Endodermal cell (in vitro differentiated cells): ENCODE results near the gene NEIL3. TPM values are rescaled to one million over a fixed set of nuclear protein-coding genes. Genes with fewer than 3 reads are reported as not detected.

Source experiments
- DNase-seq: peaks from one replicate; pipeline ENCODE4 v3.0.0-alpha.2; 2017
- H3K27ac ChIP-seq: 2 replicates; pipeline ENCODE4 v1.5.1; 2013; ENCODE audit warnings: mild to moderate bottlenecking, low read depth, low read length, moderate library complexity
- H3K27me3 ChIP-seq: 2 replicates; pipeline ENCODE4 v1.6.1; 2013; ENCODE audit warnings: mild to moderate bottlenecking, low read length, moderate library complexity; ENCODE audit not compliant: insufficient read depth, control insufficient read depth, poor library complexity, severe bottlenecking
- H3K36me3 ChIP-seq: 2 replicates; pipeline ENCODE4 v1.7.0; 2013; ENCODE audit warnings: mild to moderate bottlenecking, low read length, moderate library complexity; ENCODE audit not compliant: control insufficient read depth, insufficient read depth
- H3K4me1 ChIP-seq: one replicate; pipeline ENCODE4 v1.7.0; 2013; ENCODE audit warnings: low read length; ENCODE audit not compliant: control insufficient read depth, insufficient read depth
- H3K4me3 ChIP-seq: 2 replicates; pipeline ENCODE4 v1.5.1; 2013; ENCODE audit warnings: mild to moderate bottlenecking, low read length, moderate library complexity
- H3K9ac ChIP-seq: 2 replicates; pipeline ENCODE4 v1.6.1; 2013; ENCODE audit warnings: mild to moderate bottlenecking, low read length, moderate library complexity; ENCODE audit not compliant: poor library complexity, severe bottlenecking; ENCODE audit errors: extremely low read depth
- H3K9me3 ChIP-seq: 2 replicates; pipeline ENCODE4 v1.6.1; 2013; ENCODE audit warnings: mild to moderate bottlenecking, low read length, moderate library complexity; ENCODE audit not compliant: control insufficient read depth
- H3K27ac Mint-ChIP-seq: 2 replicates; pipeline ENCODE4 v1.8.0; 2020; ENCODE audit warnings: mixed read lengths
- H3K27me3 Mint-ChIP-seq: 2 replicates; pipeline ENCODE4 v1.8.0; 2021; ENCODE audit warnings: mild to moderate bottlenecking, mixed read lengths; ENCODE audit not compliant: insufficient read depth
- H3K36me3 Mint-ChIP-seq: 2 replicates; pipeline ENCODE4 v1.8.0; 2020; ENCODE audit warnings: low read depth, mixed read lengths
- H3K4me1 Mint-ChIP-seq: 2 replicates; pipeline ENCODE4 v1.8.0; 2020; ENCODE audit warnings: mixed read lengths
- H3K4me3 Mint-ChIP-seq: 2 replicates; pipeline ENCODE4 v1.8.0; 2020; ENCODE audit warnings: mild to moderate bottlenecking, moderate library complexity, mixed read lengths
- H3K9me3 Mint-ChIP-seq: 2 replicates; pipeline ENCODE4 v1.8.0; 2020; ENCODE audit warnings: mild to moderate bottlenecking, mixed read lengths
- WGBS, 2 experiments: methylation state at CpG; one replicate each; pipeline versions ENCODE4 v1.1.5 to v1.1.7; 2013; ENCODE audit warnings: missing lambda C conversion rate in 2 of 2, mixed read lengths in 1 of 2; ENCODE audit not compliant: insufficient coverage in 1 of 2, insufficient read length in 1 of 2; 5-methylcytosine and 5-hydroxymethylcytosine counted together
- total RNA-seq, 2 donors: library from RNA; stranded (reverse); fragmentation: NEBNext Ultra II Directional in 1 of 2; extraction: Animal tissue kit (Norgen Biotek cat#: 25700) in 1 of 2; gene quantifications; 2 replicates in 1 of 2; 3 replicates in 1 of 2; pipeline ENCODE4 v1.2.1, GENCODE V29; 2021
- TF ChIP-seq, protein P1 (sequence below): fragments of 200-600 bp; sonication (generic); conservative IDR thresholded peaks from 2 replicates; pipeline ENCODE4 v1.5.0; 2021; ENCODE audit warnings: antibody characterized with exemption, mild to moderate bottlenecking

Gene NEIL3
- total RNA-seq, 2 donors from 2014 or later: 9.1 to 15.1 TPM

DNA sequence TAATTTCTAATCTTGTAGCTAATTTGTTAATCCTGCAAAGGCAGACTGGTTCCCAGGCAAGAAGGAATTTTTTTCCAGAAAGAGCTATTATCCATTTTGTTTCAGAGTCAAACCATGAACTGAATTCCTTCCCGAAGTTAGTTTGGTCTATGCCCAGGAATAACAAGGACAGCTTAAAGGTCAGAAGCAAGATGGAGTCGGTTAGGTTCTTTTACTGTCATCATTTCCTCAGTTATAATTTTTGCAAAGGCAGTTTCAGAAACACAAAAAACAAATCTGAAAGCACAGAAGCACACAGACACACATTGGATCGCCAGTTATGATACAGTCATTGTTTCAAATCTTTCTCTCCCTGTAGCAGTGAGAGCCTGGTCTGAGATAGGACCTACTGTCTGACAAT lies 94.7 kb downstream of the NEIL3 start:
- Mint-ChIP-seq H3K4me3 (no peak overlapping the region), H3K27ac (no peak overlapping the region), H3K4me1 (peaks cover 10% of the 10 kb centered on the region), H3K27me3 (no peaks in the 10 kb centered on the region), H3K36me3 (no peaks in the 10 kb centered on the region), H3K9me3 (no peaks in the 10 kb centered on the region)
- Histone ChIP-seq H3K4me1 (no peaks in the 10 kb centered on the region), H3K4me3 (no peak overlapping the region), H3K9me3 (no peaks in the 10 kb centered on the region), H3K27me3 (no peaks in the 10 kb centered on the region), H3K9ac (no peak overlapping the region), H3K36me3 (no peaks in the 10 kb centered on the region), H3K27ac (no peak overlapping the region)
- TF ChIP-seq, protein P1, sequence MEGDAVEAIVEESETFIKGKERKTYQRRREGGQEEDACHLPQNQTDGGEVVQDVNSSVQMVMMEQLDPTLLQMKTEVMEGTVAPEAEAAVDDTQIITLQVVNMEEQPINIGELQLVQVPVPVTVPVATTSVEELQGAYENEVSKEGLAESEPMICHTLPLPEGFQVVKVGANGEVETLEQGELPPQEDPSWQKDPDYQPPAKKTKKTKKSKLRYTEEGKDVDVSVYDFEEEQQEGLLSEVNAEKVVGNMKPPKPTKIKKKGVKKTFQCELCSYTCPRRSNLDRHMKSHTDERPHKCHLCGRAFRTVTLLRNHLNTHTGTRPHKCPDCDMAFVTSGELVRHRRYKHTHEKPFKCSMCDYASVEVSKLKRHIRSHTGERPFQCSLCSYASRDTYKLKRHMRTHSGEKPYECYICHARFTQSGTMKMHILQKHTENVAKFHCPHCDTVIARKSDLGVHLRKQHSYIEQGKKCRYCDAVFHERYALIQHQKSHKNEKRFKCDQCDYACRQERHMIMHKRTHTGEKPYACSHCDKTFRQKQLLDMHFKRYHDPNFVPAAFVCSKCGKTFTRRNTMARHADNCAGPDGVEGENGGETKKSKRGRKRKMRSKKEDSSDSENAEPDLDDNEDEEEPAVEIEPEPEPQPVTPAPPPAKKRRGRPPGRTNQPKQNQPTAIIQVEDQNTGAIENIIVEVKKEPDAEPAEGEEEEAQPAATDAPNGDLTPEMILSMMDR: no peak
- 93 to 100% methylated on average over 2 to 3 of the region's 3 CpGs for WGBS, 2 experiments
- DNase-seq: no peak

DNA sequence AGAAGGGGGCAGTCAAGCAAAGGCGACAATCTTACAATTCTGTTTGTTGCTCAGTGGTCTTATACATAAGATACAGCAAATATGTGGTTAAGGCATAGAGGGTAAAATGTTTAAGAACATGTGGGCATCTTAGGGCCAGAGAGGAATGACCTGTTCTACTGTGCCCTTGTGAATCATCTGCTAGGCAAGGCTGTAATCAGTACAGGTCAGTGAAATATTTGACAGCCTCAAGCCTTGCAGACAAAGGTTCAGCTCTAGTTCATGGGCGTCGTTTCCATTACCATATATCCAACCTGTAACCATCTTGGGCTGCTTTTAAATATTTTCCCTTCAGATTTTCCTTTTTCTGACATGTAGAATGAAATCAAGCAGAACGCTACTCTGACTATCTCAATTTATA lies 95.3 kb downstream of the NEIL3 start:
- TF ChIP-seq, protein P1: no peak
- H3K27me3 ChIP-seq: no peaks in the 10 kb centered on the region
- 93 to 95% methylated on average over 4 of the region's 4 CpGs for WGBS, 2 experiments
- H3K4me1 ChIP-seq: no peaks in the 10 kb centered on the region
- H3K4me1 Mint-ChIP-seq: peaks cover 10% of the 10 kb centered on the region
- H3K27me3 Mint-ChIP-seq: no peaks in the 10 kb centered on the region
- H3K36me3 ChIP-seq: no peaks in the 10 kb centered on the region
- H3K9ac ChIP-seq: no peak overlapping the region
- H3K36me3 Mint-ChIP-seq: no peaks in the 10 kb centered on the region
- no peaks in the 10 kb centered on the region for H3K9me3 ChIP-seq
- DNase-seq: no peak
- H3K4me3 ChIP-seq: no peak overlapping the region
- no peak overlapping the region for H3K27ac ChIP-seq
- no peak overlapping the region for H3K27ac Mint-ChIP-seq
- H3K4me3 Mint-ChIP-seq: no peak overlapping the region
- no peaks in the 10 kb centered on the region for H3K9me3 Mint-ChIP-seq

DNA sequence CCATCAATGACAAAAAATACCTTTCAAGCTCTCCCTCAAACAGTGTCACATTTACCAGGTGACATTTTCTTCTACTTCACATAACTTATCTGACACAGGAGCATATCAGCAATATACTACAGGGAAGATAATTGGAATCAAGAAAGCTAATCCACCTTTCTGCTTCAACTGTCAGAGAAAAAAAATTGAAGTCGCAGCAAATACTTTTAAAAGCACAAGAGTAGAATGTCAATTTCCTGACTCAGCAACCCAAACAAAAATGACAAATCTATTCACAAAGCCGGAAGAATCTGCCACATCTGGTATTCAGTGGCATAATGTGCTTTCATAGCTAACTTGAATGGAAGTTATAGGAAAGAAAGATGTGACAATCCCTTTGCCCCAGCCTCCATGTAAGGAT lies 95.8 kb downstream of the NEIL3 start:
- DNase-seq: no peak
- Histone ChIP-seq H3K27ac (no peak overlapping the region), H3K9me3 (no peaks in the 10 kb centered on the region), H3K4me1 (no peaks in the 10 kb centered on the region), H3K4me3 (no peak overlapping the region), H3K36me3 (no peaks in the 10 kb centered on the region), H3K27me3 (no peaks in the 10 kb centered on the region), H3K9ac (no peak overlapping the region)
- Mint-ChIP-seq H3K9me3 (no peaks in the 10 kb centered on the region), H3K4me1 (peaks cover 10% of the 10 kb centered on the region), H3K27ac (no peak overlapping the region), H3K36me3 (no peaks in the 10 kb centered on the region), H3K4me3 (no peak overlapping the region), H3K27me3 (no peaks in the 10 kb centered on the region)
- TF ChIP-seq, protein P1: no peak
- 98 to 100% methylated on average over 1 to 2 of the region's 2 CpGs for WGBS, 2 experiments
